Keratinocyte (primary cell): Measurements from ENCODE around the gene NMUR2. TPM values are rescaled to one million over a fixed set of nuclear protein-coding genes. Genes with fewer than 3 reads are reported as not detected.

Experiments
- DNase-seq: peaks from one replicate; pipeline ENCODE4 v3.0.0-alpha.2; 2011; ENCODE audit warnings: low read depth, missing footprints, low spot score
- FAIRE-seq: peaks from 2 replicates; lab custom pipeline; 2011; peaks lifted over from hg19 to GRCh38; lab: Jason Lieb, UNC
- H2AFZ ChIP-seq: 2 replicates; pipeline ENCODE4 v1.6.0; 2012; ENCODE audit warnings: low read length, control low read depth, inconsistent platforms; ENCODE audit not compliant: control insufficient read depth
- H3K27ac ChIP-seq: 2 replicates; pipeline ENCODE4 v1.5.1; 2011; ENCODE audit warnings: low read length; ENCODE audit not compliant: control insufficient read depth, insufficient read depth
- H3K27me3 ChIP-seq: 3 replicates; pipeline ENCODE4 v1.6.0; 2011; ENCODE audit warnings: low read length; ENCODE audit not compliant: control insufficient read depth, insufficient read depth; ENCODE audit errors: extremely low read depth
- H3K36me3 ChIP-seq, 2 experiments: 2 replicates in 1 of 2; 3 replicates in 1 of 2; pipeline ENCODE4 v1.5.1; 2011; ENCODE audit warnings: low read length in 2 of 2, mild to moderate bottlenecking in 1 of 2; ENCODE audit not compliant: control insufficient read depth in 2 of 2, insufficient read depth in 2 of 2; ENCODE audit errors: extremely low read depth in 1 of 2
- H3K4me1 ChIP-seq: 3 replicates; pipeline ENCODE4 v1.5.1; 2011; ENCODE audit warnings: low read length; ENCODE audit not compliant: control insufficient read depth, insufficient read depth; ENCODE audit errors: extremely low read depth
- H3K4me2 ChIP-seq: 3 replicates; pipeline ENCODE4 v1.6.0; 2011; ENCODE audit warnings: low read depth, low read length; ENCODE audit not compliant: control insufficient read depth, insufficient read depth; ENCODE audit errors: extremely low read depth
- H3K4me3 ChIP-seq, 3 experiments: fragments of 200-600 bp in 1 of 3; sonication (generic) in 1 of 3; 2 replicates in 2 of 3; 3 replicates in 1 of 3; pipeline ENCODE4 v1.5.1; 2011 to 2016; ENCODE audit warnings: low read length in 3 of 3, mild to moderate bottlenecking in 3 of 3, control low read depth in 2 of 3, inconsistent platforms in 1 of 3, low read depth in 1 of 3, mixed read lengths in 1 of 3, mixed run types in 1 of 3, moderate library complexity in 1 of 3; ENCODE audit not compliant: control insufficient read depth in 2 of 3, insufficient read depth in 2 of 3; ENCODE audit errors: extremely low read depth in 1 of 3
- H3K79me2 ChIP-seq: 2 replicates; pipeline ENCODE4 v1.6.0; 2012; ENCODE audit warnings: low read length; ENCODE audit not compliant: control insufficient read depth, insufficient read depth
- H3K9ac ChIP-seq: 3 replicates; pipeline ENCODE4 v1.6.0; 2011; ENCODE audit warnings: low read length; ENCODE audit not compliant: control insufficient read depth, insufficient read depth; ENCODE audit errors: extremely low read depth
- H3K9me1 ChIP-seq: 3 replicates; pipeline ENCODE4 v1.6.0; 2011; ENCODE audit warnings: low read length; ENCODE audit not compliant: control insufficient read depth, insufficient read depth; ENCODE audit errors: extremely low read depth
- H3K9me3 ChIP-seq: 2 replicates; pipeline ENCODE4 v1.5.1; 2012; ENCODE audit warnings: low read depth, low read length; ENCODE audit not compliant: control insufficient read depth
- H4K20me1 ChIP-seq: 3 replicates; pipeline ENCODE4 v1.6.0; 2011; ENCODE audit warnings: low read length; ENCODE audit not compliant: control insufficient read depth, insufficient read depth; ENCODE audit errors: extremely low read depth
- EZH2 ChIP-seq: IDR thresholded peaks from one replicate; pipeline ENCODE4 v1.6.1; 2012; ENCODE audit warnings: inconsistent platforms, mild to moderate bottlenecking, low read length, moderate library complexity
- dilution Hi-C: fragments of 300-500 bp; cut with MboI; formaldehyde crosslinking; loops from one replicate; pipeline ENCODE4 v1.7.0; 2020; ENCODE audit warnings: low sequenced_read_pairs; ENCODE audit not compliant: extremely low pct_ligation_motif_present
- polyA plus RNA-seq, 5 experiments: library from polyadenylated mRNA; depleted of rRNA in 3 of 5; stranded (reverse) in 3 of 5; stranded (forward) in 1 of 5; unstranded in 1 of 5; fragments of >200 nt; gene quantifications; 1 replicate in 1 of 5; 2 replicates in 3 of 5; 3 replicates in 1 of 5; pipeline versions ENCODE4 v1.2.1 to v1.2.3, GENCODE V29; 2011 to 2012; ENCODE audit warnings: missing spikeins in 2 of 5, low read depth in 1 of 5, low replicate concordance in 1 of 5
- TF ChIP-seq, protein P1 (sequence below), 3 experiments: IDR thresholded peaks in 1 of 3; conservative IDR thresholded peaks in 1 of 3; optimal IDR thresholded peaks in 1 of 3; 2 replicates in 2 of 3; 3 replicates in 1 of 3; pipeline versions ENCODE3 to v1.5.1; 2011; ENCODE audit warnings: low read length in 3 of 3, mild to moderate bottlenecking in 3 of 3, moderate library complexity in 2 of 3, control low read depth in 1 of 3, inconsistent platforms in 1 of 3; ENCODE audit not compliant: insufficient read depth in 2 of 3; ENCODE audit errors: extremely low read depth in 1 of 3

Gene NMUR2
- polyA plus RNA-seq, 1 donor (not counting 4 experiments of a cell fraction or from before 2014, with no cell fraction given): 0.05 TPM

- Histone ChIP-seq H3K9ac (no peak overlapping the region), H3K79me2 (no peaks in the 10 kb centered on the region), H3K27me3 (no peaks in the 10 kb centered on the region), H3K4me2 (no peak overlapping the region), H3K27ac (no peak overlapping the region), H3K4me1 (no peaks in the 10 kb centered on the region), H3K9me1 (no peaks in the 10 kb centered on the region), H3K4me3 (no peak overlapping the region), H2AFZ (no peak overlapping the region), H3K9me3 (no peaks in the 10 kb centered on the region), H3K36me3 (no peaks in the 10 kb centered on the region), H4K20me1 (no peaks in the 10 kb centered on the region)
- FAIRE-seq: no peak
- dilution Hi-C loops: no loop called here
- TF ChIP-seq, protein P1, sequence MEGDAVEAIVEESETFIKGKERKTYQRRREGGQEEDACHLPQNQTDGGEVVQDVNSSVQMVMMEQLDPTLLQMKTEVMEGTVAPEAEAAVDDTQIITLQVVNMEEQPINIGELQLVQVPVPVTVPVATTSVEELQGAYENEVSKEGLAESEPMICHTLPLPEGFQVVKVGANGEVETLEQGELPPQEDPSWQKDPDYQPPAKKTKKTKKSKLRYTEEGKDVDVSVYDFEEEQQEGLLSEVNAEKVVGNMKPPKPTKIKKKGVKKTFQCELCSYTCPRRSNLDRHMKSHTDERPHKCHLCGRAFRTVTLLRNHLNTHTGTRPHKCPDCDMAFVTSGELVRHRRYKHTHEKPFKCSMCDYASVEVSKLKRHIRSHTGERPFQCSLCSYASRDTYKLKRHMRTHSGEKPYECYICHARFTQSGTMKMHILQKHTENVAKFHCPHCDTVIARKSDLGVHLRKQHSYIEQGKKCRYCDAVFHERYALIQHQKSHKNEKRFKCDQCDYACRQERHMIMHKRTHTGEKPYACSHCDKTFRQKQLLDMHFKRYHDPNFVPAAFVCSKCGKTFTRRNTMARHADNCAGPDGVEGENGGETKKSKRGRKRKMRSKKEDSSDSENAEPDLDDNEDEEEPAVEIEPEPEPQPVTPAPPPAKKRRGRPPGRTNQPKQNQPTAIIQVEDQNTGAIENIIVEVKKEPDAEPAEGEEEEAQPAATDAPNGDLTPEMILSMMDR (optimal IDR thresholded peaks at IDR 0.05 in 1 of 3, IDR thresholded peaks at IDR 0.05 in 1 of 3, conservative IDR thresholded peaks at IDR 0.05 in 1 of 3; ENCODE audit: extremely low read depth in 1 of 3, insufficient read depth in 2 of 3, low read length in 3 of 3): no peak
- DNase-seq: no peak
Measured at GRCh38 chr5:152369298-152369697, 35.8 kb downstream of the NMUR2 start.

DNA sequence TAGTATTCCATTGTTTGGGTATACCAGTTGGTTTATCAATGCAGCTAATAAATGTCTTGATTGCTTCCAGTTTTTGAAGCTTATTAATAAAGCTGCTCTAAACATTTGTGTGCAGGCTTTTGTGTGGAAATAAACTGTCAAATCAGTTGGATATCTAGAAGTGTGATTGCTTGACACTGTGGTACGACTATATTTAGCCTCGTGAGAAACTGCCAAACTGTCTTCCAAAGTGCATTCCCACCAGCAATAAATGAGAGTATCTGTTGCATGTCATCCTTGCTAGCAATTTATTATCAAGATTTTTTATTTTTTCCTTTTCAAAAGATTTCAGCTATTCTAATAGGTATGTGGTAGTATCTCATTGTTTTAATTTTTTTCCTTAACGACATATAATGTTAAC is 37.5 kb downstream of the NMUR2 start:
- H3K27ac ChIP-seq: no peak overlapping the region
- no peaks in the 10 kb centered on the region for H3K79me2 ChIP-seq
- H3K4me2 ChIP-seq: no peak overlapping the region
- no peak overlapping the region for H3K4me3 ChIP-seq
- TF ChIP-seq, protein P1 (optimal IDR thresholded peaks at IDR 0.05 in 1 of 3, IDR thresholded peaks at IDR 0.05 in 1 of 3, conservative IDR thresholded peaks at IDR 0.05 in 1 of 3; ENCODE audit: extremely low read depth in 1 of 3, insufficient read depth in 2 of 3, low read length in 3 of 3): no peak
- TF ChIP-seq EZH2: no peak
- no peak for FAIRE-seq
- no peak overlapping the region for H2AFZ ChIP-seq
- no peak for DNase-seq
- no peaks in the 10 kb centered on the region for H3K27me3 ChIP-seq
- H3K4me1 ChIP-seq: no peaks in the 10 kb centered on the region
- H3K9me3 ChIP-seq: no peaks in the 10 kb centered on the region
- H3K9ac ChIP-seq: no peak overlapping the region
- dilution Hi-C loops: no loop called here
- no peaks in the 10 kb centered on the region for H3K36me3 ChIP-seq
- H3K9me1 ChIP-seq: no peaks in the 10 kb centered on the region
- H4K20me1 ChIP-seq: no peaks in the 10 kb centered on the region
